ENCODE measurements around the gene HNRNPUL1. TPM values are rescaled to one million over a fixed set of nuclear protein-coding genes. Genes with fewer than 3 reads are reported as not detected.

HNRNPUL1 gene
- total RNA-seq, 1 experiment from 2014 or later: 204 TPM

- DNase-seq (ENCODE audit: low spot score): no peak
Measured at GRCh38 chr19:41234512-41235168, 29.5 kb upstream of the HNRNPUL1 start.

- no peak for DNase-seq (ENCODE audit: low spot score)
Measured at GRCh38 chr19:41235480-41235879, 28.7 kb upstream of the HNRNPUL1 start.

GRCh38 chr19:41238244-41238643 is 25.9 kb upstream of the HNRNPUL1 start:
- DNase-seq (ENCODE audit: low spot score): no peak

GRCh38 chr19:41239363-41239762 is 24.8 kb upstream of the HNRNPUL1 start:
- DNase-seq (ENCODE audit: low spot score): no peak

GRCh38 chr19:41239961-41240574 is 24.1 kb upstream of the HNRNPUL1 start:
- DNase-seq (ENCODE audit: low spot score): no peak

GRCh38 chr19:41241859-41242258 is 22.3 kb upstream of the HNRNPUL1 start:
- no peak for DNase-seq (ENCODE audit: low spot score)

- DNase-seq (ENCODE audit: low spot score): no peak
Measured at GRCh38 chr19:41244117-41244516, 20.1 kb upstream of the HNRNPUL1 start.

- DNase-seq (ENCODE audit: low spot score): no peak
Measured at GRCh38 chr19:41245843-41246242, 18.3 kb upstream of the HNRNPUL1 start.

- DNase-seq (ENCODE audit: low spot score): no peak
Measured at GRCh38 chr19:41248895-41249294, 15.3 kb upstream of the HNRNPUL1 start.

- no peak for DNase-seq (ENCODE audit: low spot score)
Measured at GRCh38 chr19:41249707-41250423, 14.3 kb upstream of the HNRNPUL1 start.

GRCh38 chr19:41253660-41254059 is 10.5 kb upstream of the HNRNPUL1 start:
- no peak for DNase-seq (ENCODE audit: low spot score)

- DNase-seq (ENCODE audit: low spot score): no peak
Measured at GRCh38 chr19:41255171-41255570, 9.0 kb upstream of the HNRNPUL1 start.

GRCh38 chr19:41261474-41262190 is 2.5 kb upstream of the HNRNPUL1 start:
- no peak for DNase-seq (ENCODE audit: low spot score)

- DNase-seq (ENCODE audit: low spot score): peak; percentile 60
Measured at GRCh38 chr19:41263042-41263849, 926 bp upstream of the HNRNPUL1 start.

- peak; percentile 46 for DNase-seq (ENCODE audit: low spot score)
Measured at GRCh38 chr19:41264581-41265394, 616 bp downstream of the HNRNPUL1 start.

GRCh38 chr19:41265395-41266153 is 1.4 kb downstream of the HNRNPUL1 start:
- peak; percentile 26 for DNase-seq (ENCODE audit: low spot score)

- DNase-seq (ENCODE audit: low spot score): no peak
Measured at GRCh38 chr19:41269055-41269454, 4.9 kb downstream of the HNRNPUL1 start.

GRCh38 chr19:41269571-41269970 is 5.4 kb downstream of the HNRNPUL1 start:
- DNase-seq (ENCODE audit: low spot score): no peak

- DNase-seq (ENCODE audit: low spot score): no peak
Measured at GRCh38 chr19:41273076-41273475, 8.9 kb downstream of the HNRNPUL1 start.

GRCh38 chr19:41274802-41275201 is 10.6 kb downstream of the HNRNPUL1 start:
- no peak for DNase-seq (ENCODE audit: low spot score)

All from A172 (cell line).